OCI-LY7 (cell line): Measurements from ENCODE around the gene PPM1H.
"Not testable (repeated sequence)": the region's sequence is repeated elsewhere in the genome, so short reads cannot be mapped to it uniquely, and the experiment has no call there.

ENCODE experiments used
- CTCF ChIP-seq: fragments of 200-600 bp; sonication (generic); conservative IDR thresholded peaks from 2 replicates; pipeline ENCODE4 v1.5.1; 2014; ENCODE audit warnings: mild to moderate bottlenecking, antibody characterized with exemption, low read length, moderate library complexity, mixed read lengths
- EZH2phosphoT487 ChIP-seq: fragments of 200-600 bp; sonication (generic); IDR thresholded peaks from 2 replicates; pipeline ENCODE4 v1.6.1; 2018; ENCODE audit warnings: low read depth, borderline replicate concordance, mild to moderate bottlenecking, mixed run types, antibody characterized with exemption, low read length, moderate library complexity, mixed read lengths

- TF ChIP-seq CTCF, EZH2phosphoT487: not testable (repeated sequence)
Measured at GRCh38 chr12:62884832-62885231, 50.1 kb downstream of the PPM1H start.
